K562 (cell line): ENCODE measurements around the gene DOP1A. TPM values are rescaled to one million over a fixed set of nuclear protein-coding genes. Genes with fewer than 3 reads are reported as not detected.

Experiments used
- ATAC-seq: fragments of 200-7000 bp; cut with Tn5 transposase; 3 replicates; pipeline ENCODE4 v1.9.1; 2020; ENCODE audit warnings: moderate library complexity
- BruUV-seq: library from RNA; stranded (reverse); fragments of 400-500 nt; replicated peaks from 2 replicates; lab custom pipeline; 2021; lab: Mats Ljungman, UMichigan
- CTCF ChIA-PET: fragments of 300-600 bp; formaldehyde crosslinking; extraction: SDS; loops from one replicate; lab custom pipeline; 2021; ENCODE audit warnings: low intra/inter-chr PET ratio; lab: Yijun Ruan, JAX
- POLR2A ChIA-PET: fragments of 300-600, 350-650 bp; sonication (Branson Sonifier 250); formaldehyde crosslinking; extraction: SDS; loops from one replicate; lab custom pipeline; 2021; ENCODE audit warnings: antibody characterized with exemption, inconsistent platforms; lab: Yijun Ruan, JAX
- DNase-seq, 4 experiments: peaks; one replicate each; pipeline versions ENCODE4 v3.0.0 to v3.0.0-alpha.2; 2011 to 2018; ENCODE audit warnings: low spot score in 3 of 4, mixed read lengths in 3 of 4; ENCODE audit errors: extremely low read depth in 1 of 4
- FAIRE-seq: peaks from 2 replicates; lab custom pipeline; 2011; peaks lifted over from hg19 to GRCh38; lab: Jason Lieb, UNC
- H2AFZ ChIP-seq: 2 replicates; pipeline ENCODE4 v1.6.0; 2011; ENCODE audit warnings: low read depth, low read length, control low read depth, inconsistent platforms
- H3K27ac ChIP-seq: fragments of 200-600 bp; 3 replicates; pipeline ENCODE4 v1.8.0; 2011; ENCODE audit warnings: low read depth, mild to moderate bottlenecking, control low read depth, inconsistent platforms, low read length, moderate library complexity, mixed read lengths; ENCODE audit errors: extremely low read depth
- H3K27me3 ChIP-seq, 2 experiments: fragments of 300-600 bp in 1 of 2; 2 replicates in 1 of 2; 3 replicates in 1 of 2; pipeline versions ENCODE4 v1.6.0 to v1.8.0; 2011; ENCODE audit warnings: inconsistent platforms in 2 of 2, low read length in 2 of 2, mild to moderate bottlenecking in 1 of 2, mixed read lengths in 1 of 2, moderate library complexity in 1 of 2; ENCODE audit not compliant: control insufficient read depth in 2 of 2, insufficient read depth in 2 of 2
- H3K36me3 ChIP-seq: fragments of 300-600 bp; 3 replicates; pipeline ENCODE4 v1.8.0; 2011; ENCODE audit warnings: mild to moderate bottlenecking, low read length, inconsistent platforms; ENCODE audit not compliant: control insufficient read depth, insufficient read depth
- H3K4me1 ChIP-seq, 2 experiments: fragments of 200-600 bp in 1 of 2; replicated peaks in 1 of 2; 2 replicates in 1 of 2; 3 replicates in 1 of 2; pipeline versions ENCODE4 v1.5.1 to v1.8.0; 2011; ENCODE audit warnings: inconsistent platforms in 2 of 2, low read length in 2 of 2, mild to moderate bottlenecking in 1 of 2, mixed read lengths in 1 of 2, moderate library complexity in 1 of 2; ENCODE audit not compliant: control insufficient read depth in 2 of 2, insufficient read depth in 2 of 2
- H3K4me2 ChIP-seq: 2 replicates; pipeline ENCODE4 v1.6.1; 2011; ENCODE audit warnings: low read length, control low read depth, inconsistent platforms, mixed read lengths; ENCODE audit not compliant: insufficient read depth
- H3K4me3 ChIP-seq: fragments of 200-600 bp; sonication (generic), shearing (Covaris generic); 2 replicates; pipeline ENCODE4 v1.5.1; 2016; ENCODE audit warnings: control low read depth, inconsistent platforms
- H3K79me2 ChIP-seq: fragments of 200-600 bp; 3 replicates; pipeline ENCODE4 v1.8.0; 2011; ENCODE audit warnings: low read length, inconsistent platforms; ENCODE audit not compliant: control insufficient read depth, insufficient read depth
- H3K9ac ChIP-seq, 2 experiments: 2 replicates each; pipeline versions ENCODE4 v1.6.0 to v1.6.1; 2011; ENCODE audit warnings: low read depth in 2 of 2, low read length in 2 of 2, control low read depth in 1 of 2, inconsistent platforms in 1 of 2, mild to moderate bottlenecking in 1 of 2, mixed read lengths in 1 of 2; ENCODE audit not compliant: insufficient read depth in 1 of 2
- H3K9me1 ChIP-seq: one replicate; pipeline ENCODE4 v1.6.0; 2011; ENCODE audit warnings: inconsistent platforms, mild to moderate bottlenecking, low read length, moderate library complexity; ENCODE audit not compliant: control insufficient read depth, insufficient read depth
- H3K9me3 ChIP-seq: replicated peaks from 2 replicates; pipeline ENCODE4 v1.5.1; 2011; ENCODE audit warnings: low read depth, low read length, inconsistent platforms; ENCODE audit not compliant: control insufficient read depth, insufficient read depth
- H4K20me1 ChIP-seq: replicated peaks from 2 replicates; pipeline ENCODE4 v1.6.1; 2011; ENCODE audit warnings: low read length, inconsistent platforms, mixed read lengths; ENCODE audit not compliant: control insufficient read depth, insufficient read depth
- BRD9 ChIP-seq: fragments of 450-650 bp; IDR thresholded peaks from 2 replicates; pipeline ENCODE4 v1.6.1; 2018; ENCODE audit warnings: low read depth; ENCODE audit not compliant: partially characterized antibody
- CHD1 ChIP-seq: fragments of 200-600 bp; sonication (generic); IDR thresholded peaks from one replicate; pipeline ENCODE4 v1.6.1; 2012; ENCODE audit warnings: mild to moderate bottlenecking, moderate library complexity, low read length, inconsistent platforms
- FOXA1 ChIP-seq: fragments of 450-650 bp; IDR thresholded peaks from 2 replicates; pipeline ENCODE4 v1.6.1; 2016; ENCODE audit warnings: mild to moderate bottlenecking, borderline replicate concordance
- GTF2E2 ChIP-seq: fragments of 200-800 bp; sonication (Bioruptor generic); IDR thresholded peaks from 2 replicates; pipeline ENCODE4 v1.6.1; 2016; ENCODE audit warnings: missing genetic modification characterization, missing compliant biosample characterization
- HINFP ChIP-seq: fragments of 450-650 bp; conservative IDR thresholded peaks from 2 replicates; pipeline ENCODE4 v1.6.1; 2016; ENCODE audit warnings: missing genetic modification characterization, low read depth, mild to moderate bottlenecking, control low read depth, missing compliant biosample characterization
- IRF1 ChIP-seq: sonication (generic); formaldehyde crosslinking; IDR thresholded peaks from 2 replicates; pipeline ENCODE4 v1.8.0; 2022; ENCODE audit warnings: missing genetic modification reagents, mild to moderate bottlenecking, borderline replicate concordance
- JUN ChIP-seq, 2 experiments: sonication (generic) in 1 of 2; formaldehyde crosslinking in 1 of 2; IDR thresholded peaks; 2 replicates each; pipeline versions ENCODE4 v1.6.1 to v1.8.0; 2012 to 2022; ENCODE audit warnings: borderline replicate concordance in 2 of 2, mild to moderate bottlenecking in 2 of 2, improper control_type of control experiment in 1 of 2, low read depth in 1 of 2, low read length in 1 of 2, missing genetic modification reagents in 1 of 2
- LARP7 ChIP-seq: fragments of 450-650 bp; IDR thresholded peaks from 2 replicates; pipeline ENCODE4 v1.6.1; 2016
- MBD2 ChIP-seq: sonication (generic); IDR thresholded peaks from 2 replicates; pipeline ENCODE4 v1.6.1; 2016; ENCODE audit warnings: low read depth, borderline replicate concordance
- RHOXF2B ChIP-seq: fragments of 250-450 bp; sonication (Bioruptor Pico); conservative IDR thresholded peaks from 2 replicates; pipeline ENCODE4 v1.5.1; 2021
- USF2 ChIP-seq: sonication (generic); formaldehyde crosslinking; IDR thresholded peaks from 2 replicates; pipeline ENCODE4 v1.5.0; 2020; ENCODE audit warnings: missing genetic modification reagents
- ZNF324 ChIP-seq: fragments of 250-450 bp; sonication (Bioruptor Pico); IDR thresholded peaks from 2 replicates; pipeline ENCODE4 v1.4.0; 2020; ENCODE audit warnings: mild to moderate bottlenecking
- ZNF609 ChIP-seq: sonication (generic); formaldehyde crosslinking; IDR thresholded peaks from 2 replicates; pipeline ENCODE4 v1.8.1; 2023; ENCODE audit warnings: missing genetic modification reagents, mild to moderate bottlenecking, borderline replicate concordance
- ZZZ3 ChIP-seq: fragments of 450-650 bp; IDR thresholded peaks from 2 replicates; pipeline ENCODE4 v1.6.1; 2016; ENCODE audit warnings: antibody characterized with exemption, mild to moderate bottlenecking, moderate library complexity
- WGBS: fragments of 100-300 bp; shearing (Covaris generic); methylation state at CpG from one replicate; pipeline ENCODE4 v1.1.6; 2016; ENCODE audit warnings: low coverage, mixed read lengths; ENCODE audit not compliant: insufficient coverage; ENCODE audit errors: missing lambda C conversion rate; 5-methylcytosine and 5-hydroxymethylcytosine counted together
- in situ Hi-C: fragments of 300-500 bp; cut with MboI; formaldehyde crosslinking; loops from 4 replicates; pipeline ENCODE4 v1.15.0; 2018; ENCODE audit warnings: inconsistent platforms, mixed read lengths
- intact Hi-C: fragments of 100-400 bp; cut with micrococcal nuclease; formaldehyde crosslinking; loops from 2 replicates; pipeline ENCODE4 v1.14.2; 2022
- polyA plus RNA-seq, 8 experiments: library from polyadenylated mRNA; depleted of rRNA in 4 of 8; stranded (reverse) in 5 of 8; unstranded in 3 of 8; fragments of >200 nt; fragmentation: Nextera tagmentation in 2 of 8; fragmentation: Illumina TruSeq in 1 of 8; extraction: Ambion mirVana in 2 of 8; extraction: Trizol in 1 of 8; gene quantifications; 2 replicates each; pipeline versions ENCODE4 v1.2.1 to v1.2.3, GENCODE V29; 2011 to 2014; ENCODE audit warnings: inconsistent platforms in 1 of 8, missing spikeins in 1 of 8
- total RNA-seq, 7 experiments: library from RNA; depleted of rRNA in 6 of 7; stranded (reverse); fragments of >200 nt in 6 of 7; fragmentation: Illumina TruSeq in 2 of 7; extraction: Trizol in 2 of 7; gene quantifications; 2 replicates each; pipeline versions ENCODE4 v1.2.1 to v1.2.3, GENCODE V29; 2011 to 2021; ENCODE audit warnings: low replicate concordance in 1 of 7

DOP1A gene
- total and polyA plus RNA-seq, 9 of the 15 experiments (the other 6 are each of a cell fraction or from before 2014, with no cell fraction given): 0.75 to 10.5 (median 4.4) TPM

GRCh38 chr6:83047065-83047754, 20.3 kb upstream of the DOP1A start:
- H3K4me3 ChIP-seq: no peak overlapping the region
- FAIRE-seq: no peak
- H4K20me1 ChIP-seq: no peaks in the 10 kb centered on the region
- intact Hi-C loops: no loop called here
- no peaks in the 10 kb centered on the region for H3K9me3 ChIP-seq
- H3K9me1 ChIP-seq: no peaks in the 10 kb centered on the region
- no peaks in the 10 kb centered on the region; a peak in 3 of 5 replicates for H3K4me1 ChIP-seq
- CTCF ChIA-PET: no interaction called here
- DNase-seq: no peak
- H3K79me2 ChIP-seq: no peaks in the 10 kb centered on the region
- peaks cover 32% of the 10 kb centered on the region; the same call in 1 of the 3 replicates for H3K36me3 ChIP-seq
- H2AFZ ChIP-seq: no peak overlapping the region
- WGBS: 93% methylated on average over 6 of the region's 7 CpGs
- no peak overlapping the region for H3K9ac ChIP-seq
- in situ Hi-C loops: no loop called here
- no peak for ATAC-seq
- H3K27me3 ChIP-seq: no peaks in the 10 kb centered on the region
- H3K27ac ChIP-seq: no peak overlapping the region
- H3K4me2 ChIP-seq: no peak overlapping the region
- POLR2A ChIA-PET: interaction anchor here (0.8 to 1.4 kb wide), 2 partner anchors 103 to 250 kb away, joined by 3 read pairs; no protein-coding TSS in a partner anchor
- no TSS peak for BruUV-seq
- TF ChIP-seq GTF2E2 (no peak), HINFP (tag) (no peak), BRD9 (no peak), USF2 (CRISPR knock-in tag) (no peak), ZZZ3 (no peak), ZNF324 (no peak), FOXA1 (no peak), MBD2 (no peak), IRF1 (CRISPR knock-in tag) (no peak), RHOXF2B (CRISPR knock-in tag) (no peak), LARP7 (no peak), JUN (IDR thresholded peaks at IDR 0.05; ENCODE audit: borderline replicate concordance, low read depth, low read length) (no peak), JUN (CRISPR knock-in tag; IDR thresholded peaks at IDR 0.05; ENCODE audit: borderline replicate concordance) (no peak), CHD1 (no peak), ZNF609 (no peak)
